Mammary epithelial cell (primary cell): Measurements from ENCODE around the gene SBNO2.

Experiments used
- EZH2 ChIP-seq: IDR thresholded peaks from 2 replicates; pipeline ENCODE4 v1.6.1; 2012; ENCODE audit warnings: low read length, inconsistent platforms, borderline replicate concordance
- TF ChIP-seq, protein P1 (sequence below), 2 donors: IDR thresholded peaks in 1 of 2; conservative IDR thresholded peaks in 1 of 2; 2 replicates each; pipeline ENCODE4 v1.5.1; 2011 to 2012; ENCODE audit warnings: inconsistent platforms in 2 of 2, low read length in 2 of 2, mild to moderate bottlenecking in 2 of 2, control low read depth in 1 of 2, low read depth in 1 of 2; ENCODE audit not compliant: insufficient read depth in 1 of 2; ENCODE audit errors: extremely low read depth in 1 of 2

DNA sequence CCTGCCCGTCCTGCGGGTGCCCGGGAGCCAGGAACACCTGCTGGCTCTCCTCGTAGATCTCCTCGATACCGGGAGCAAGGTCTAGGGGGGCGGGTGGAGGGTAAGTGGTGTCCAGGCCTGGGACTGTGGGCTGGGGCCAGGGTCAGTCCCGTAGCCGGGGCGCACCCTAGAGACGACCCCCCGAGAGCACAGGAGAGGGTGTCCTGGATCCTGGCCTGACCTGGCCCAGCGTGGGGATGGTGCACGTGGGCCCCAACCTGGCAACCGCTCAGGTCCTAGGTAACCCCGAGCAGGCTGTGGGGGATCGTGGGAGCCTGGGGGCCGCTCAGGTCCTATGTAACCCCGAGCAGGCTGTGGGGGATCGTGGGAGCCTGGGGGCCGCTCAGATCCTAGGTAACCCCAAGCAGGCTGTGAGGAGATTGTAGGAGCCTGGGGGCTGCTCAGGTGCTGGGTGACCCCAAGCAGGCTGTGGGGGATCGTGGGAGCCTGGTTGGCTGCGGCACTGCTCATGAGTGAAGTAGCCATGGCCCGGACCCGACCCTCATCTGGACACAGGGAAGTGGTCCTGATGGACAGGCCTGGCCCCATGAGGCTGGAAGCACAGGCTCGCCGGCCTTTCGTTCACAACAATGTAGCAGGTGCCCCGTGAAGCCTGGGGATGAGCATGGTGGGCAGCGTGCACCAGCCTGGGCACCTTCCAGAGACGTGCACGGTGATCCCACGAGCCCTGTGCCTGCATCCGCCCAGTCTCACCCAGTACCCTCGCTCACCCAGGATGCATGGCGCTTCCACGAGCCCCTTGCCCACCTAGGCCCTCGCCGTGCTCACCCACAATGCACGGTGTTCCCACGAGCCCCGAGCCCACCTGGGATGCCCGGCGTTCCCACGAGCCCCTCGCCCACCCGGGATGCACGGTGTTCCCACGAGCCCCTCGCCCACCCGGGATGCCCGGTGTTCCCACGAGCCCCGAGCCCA lies 64.1 kb downstream of the SBNO2 start:
- TF ChIP-seq, protein P1, sequence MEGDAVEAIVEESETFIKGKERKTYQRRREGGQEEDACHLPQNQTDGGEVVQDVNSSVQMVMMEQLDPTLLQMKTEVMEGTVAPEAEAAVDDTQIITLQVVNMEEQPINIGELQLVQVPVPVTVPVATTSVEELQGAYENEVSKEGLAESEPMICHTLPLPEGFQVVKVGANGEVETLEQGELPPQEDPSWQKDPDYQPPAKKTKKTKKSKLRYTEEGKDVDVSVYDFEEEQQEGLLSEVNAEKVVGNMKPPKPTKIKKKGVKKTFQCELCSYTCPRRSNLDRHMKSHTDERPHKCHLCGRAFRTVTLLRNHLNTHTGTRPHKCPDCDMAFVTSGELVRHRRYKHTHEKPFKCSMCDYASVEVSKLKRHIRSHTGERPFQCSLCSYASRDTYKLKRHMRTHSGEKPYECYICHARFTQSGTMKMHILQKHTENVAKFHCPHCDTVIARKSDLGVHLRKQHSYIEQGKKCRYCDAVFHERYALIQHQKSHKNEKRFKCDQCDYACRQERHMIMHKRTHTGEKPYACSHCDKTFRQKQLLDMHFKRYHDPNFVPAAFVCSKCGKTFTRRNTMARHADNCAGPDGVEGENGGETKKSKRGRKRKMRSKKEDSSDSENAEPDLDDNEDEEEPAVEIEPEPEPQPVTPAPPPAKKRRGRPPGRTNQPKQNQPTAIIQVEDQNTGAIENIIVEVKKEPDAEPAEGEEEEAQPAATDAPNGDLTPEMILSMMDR (conservative IDR thresholded peaks at IDR 0.05 in 1 of 2, IDR thresholded peaks at IDR 0.05 in 1 of 2; ENCODE audit: extremely low read depth in 1 of 2, insufficient read depth in 1 of 2, low read depth in 1 of 2, low read length in 2 of 2) = no peak
- TF ChIP-seq EZH2 = no peak
